Pancreas (tissue), 10 donors: Measurements from ENCODE around the gene SHB. TPM values are rescaled to one million over a fixed set of nuclear protein-coding genes. Genes with fewer than 3 reads are reported as not detected.

Source experiments
- ATAC-seq, 4 donors: fragments of 200-7000 bp; cut with Tn5 transposase; one replicate each; pipeline versions ENCODE4 v1.8.0 to v1.9.1; 2020; ENCODE audit warnings: mild to moderate bottlenecking in 4 of 4, moderate library complexity in 4 of 4
- DNase-seq, 6 donors: peaks; one replicate each; pipeline ENCODE4 v3.0.0-alpha.2; 2020
- FAIRE-seq: peaks from 2 replicates; lab custom pipeline; 2012; peaks lifted over from hg19 to GRCh38; lab: Jason Lieb, UNC
- H3K27ac ChIP-seq, 4 donors: fragments of 200-600 bp; sonication (generic); 1 replicate in 3 of 4; 2 replicates in 1 of 4; pipeline versions ENCODE4 v1.5.0 to v1.8.0; 2020
- H3K27me3 ChIP-seq, 4 donors: fragments of 200-600 bp; one replicate each; pipeline ENCODE4 v1.8.0; 2021
- H3K36me3 ChIP-seq, 3 donors: fragments of 200-600 bp; sonication (generic) in 1 of 3; one replicate each; pipeline versions ENCODE4 v1.5.0 to v1.8.0; 2020 to 2021
- H3K4me1 ChIP-seq, 3 donors: fragments of 200-600 bp; one replicate each; pipeline ENCODE4 v1.8.0; 2021
- H3K4me3 ChIP-seq, 4 donors: fragments of 200-600 bp; sonication (generic) in 2 of 4; one replicate each; pipeline versions ENCODE4 v1.5.0 to v1.8.0; 2020 to 2021
- H3K9me3 ChIP-seq, 4 donors: fragments of 200-600 bp; one replicate each; pipeline ENCODE4 v1.8.0; 2021
- CTCF ChIP-seq, 4 donors: fragments of 200-600 bp; sonication (generic) in 3 of 4; IDR thresholded peaks; one replicate each; pipeline versions ENCODE4 v1.5.0 to v1.8.0; 2021; ENCODE audit warnings: antibody characterized with exemption in 4 of 4
- WGBS, 2 donors: extraction: QIAGEN DNeasy Blood & Tissue Kit; methylation state at CpG; one replicate each; pipeline ENCODE4 v1.1.7; 2013; 5-methylcytosine and 5-hydroxymethylcytosine counted together
- intact Hi-C, 3 donors: fragments of 100-400 bp; cut with DNase I; formaldehyde crosslinking; loops; one replicate each; pipeline versions ENCODE4 v1.11.1 to v1.14.2; 2022
- polyA plus RNA-seq, 2 donors: library from polyadenylated mRNA; stranded (reverse); fragments of 200-250 nt; gene quantifications; one replicate each; pipeline ENCODE4 v1.2.3, GENCODE V29; 2013
- total RNA-seq, 6 donors: library from RNA; stranded (reverse); fragmentation: NEBNext Ultra II Directional in 4 of 6; extraction: Animal tissue kit (Norgen Biotek cat#: 25700) in 4 of 6; gene quantifications; one replicate each; pipeline versions ENCODE4 v1.2.1 to v1.2.4, GENCODE V29; 2021 to 2023
- donor health status: healthy with polysubstance abuse.
- donor health status: DM: no; HTN: no; CAD: no; lungs with moderate emphysema.
- donor health status: DM: no; HTN: no; CAD: no.
- donor health status: control.
- donor health status: control.
- donor health status: Bipolar disorder and iron deficiency.
- donor health status: DM: yes; HTN: yes; CAD: no.
- donor health status: DM: no; HTN: no; CAD: no.
- donor health status: DM: no; HTN: no; CAD: no.
- donor health status: DM: yes; HTN: yes; CAD: no.

Gene SHB
- total and polyA plus RNA-seq, 8 donors = 11.5 to 24.2 (median 19.2) TPM

GRCh38 chr9:37931592-37931991, 137.4 kb downstream of the SHB start:
- WGBS, 2 donors = 96 to 97% methylated on average over 5 of the region's 5 CpGs
- no peak overlapping the region for H3K4me3 ChIP-seq
- H3K27ac ChIP-seq = no peak overlapping the region
- ATAC-seq (no peak), FAIRE-seq (no peak), DNase-seq (no peak)
- no peaks in the 10 kb centered on the region for H3K9me3 ChIP-seq
- TF ChIP-seq CTCF (IDR thresholded peaks at IDR 0.05) = no peak
- H3K36me3 ChIP-seq = peaks cover 0 to 5% (median 0%) of the 10 kb centered on the region in 3 donors
- intact Hi-C loops = no loop called here
- no peaks in the 10 kb centered on the region for H3K27me3 ChIP-seq
- no peaks in the 10 kb centered on the region for H3K4me1 ChIP-seq

- intact Hi-C loops = loop anchor here in 1 of 3 donors (10.0 kb wide), 1 partner anchor 155 kb away; no protein-coding TSS in a partner anchor
- FAIRE-seq (no peak), DNase-seq (no peak), ATAC-seq (no peak)
- WGBS, 2 donors = 85 to 94% methylated on average over 11 of the region's 11 CpGs
- no peaks in the 10 kb centered on the region for H3K4me1 ChIP-seq
- H3K9me3 ChIP-seq = no peaks in the 10 kb centered on the region
- no peaks in the 10 kb centered on the region for H3K27me3 ChIP-seq
- no peak overlapping the region for H3K4me3 ChIP-seq
- H3K27ac ChIP-seq = no peak overlapping the region
- H3K36me3 ChIP-seq = peaks cover 0 to 5% (median 0%) of the 10 kb centered on the region in 3 donors
- TF ChIP-seq CTCF (IDR thresholded peaks at IDR 0.05) = no peak
Measured at GRCh38 chr9:37929441-37929895, 139.6 kb downstream of the SHB start.

- Histone ChIP-seq H3K27ac (no peak overlapping the region), H3K4me3 (no peak overlapping the region), H3K36me3 (peaks cover 0 to 5% (median 0%) of the 10 kb centered on the region in 3 donors), H3K4me1 (no peaks in the 10 kb centered on the region), H3K27me3 (no peaks in the 10 kb centered on the region), H3K9me3 (no peaks in the 10 kb centered on the region)
- ATAC-seq (no peak), DNase-seq (no peak), FAIRE-seq (no peak)
- TF ChIP-seq CTCF (IDR thresholded peaks at IDR 0.05) = no peak
- intact Hi-C loops = loop anchor here in 1 of 3 donors (10.0 kb wide), 1 partner anchor 156 kb away; no protein-coding TSS in a partner anchor
- 88 to 91% methylated on average over 20 of the region's 20 CpGs for WGBS, 2 donors
Measured at GRCh38 chr9:37928552-37929430, 140.2 kb downstream of the SHB start.

GRCh38 chr9:37927601-37928551, 141.2 kb downstream of the SHB start:
- intact Hi-C loops = loop anchor here in 1 of 3 donors (10.0 kb wide), 1 partner anchor 157 kb away; no protein-coding TSS in a partner anchor
- 90 to 91% methylated on average over 13 of the region's 13 CpGs for whole genome bisulfite sequencing, 2 donors
- no peak overlapping the region for H3K4me3 ChIP-seq
- H3K9me3 ChIP-seq = no peaks in the 10 kb centered on the region
- H3K36me3 ChIP-seq = peaks cover 0 to 5% (median 0%) of the 10 kb centered on the region in 3 donors
- FAIRE-seq (no peak), ATAC-seq (no peak), DNase-seq (no peak)
- TF ChIP-seq CTCF (IDR thresholded peaks at IDR 0.05) = no peak
- H3K27ac ChIP-seq = no peak overlapping the region
- H3K4me1 ChIP-seq = peaks cover under 1 to 4% (median 2%) of the 10 kb centered on the region in 3 donors
- H3K27me3 ChIP-seq = no peaks in the 10 kb centered on the region
